RPMI7951 (cell line): ENCODE data around the gene ROMO1. TPM values are rescaled to one million over a fixed set of nuclear protein-coding genes. Genes with fewer than 3 reads are reported as not detected.

Source experiments
- total RNA-seq: library from RNA; depleted of rRNA; stranded (reverse); fragments of >200 nt; shearing (Covaris generic); gene quantifications from 2 replicates; pipeline ENCODE4 v1.2.3, GENCODE V29; 2014; rRNA removed

Gene ROMO1
- total RNA-seq, 1 experiment from 2014 or later: 624 TPM

Other genes with a start within 250 kb of the ROMO1 start
- 25.5 and 49.8 TPM in 2 replicates for gene CEP250, start 243.8 kb upstream of the ROMO1 start, total RNA-seq
- not detected in 2 replicates for gene C20orf173, start 169.8 kb upstream of the ROMO1 start, total RNA-seq
- 570 and 706 TPM in 2 replicates for gene ERGIC3, start 157.3 kb upstream of the ROMO1 start, total RNA-seq
- 24.9 and 38.5 TPM in 2 replicates for gene SPAG4, start 83.6 kb upstream of the ROMO1 start, total RNA-seq
- gene CPNE1, start 34.5 kb upstream of the ROMO1 start, total RNA-seq: 301 and 408 TPM in 2 replicates
- 33.8 and 41.9 TPM in 2 replicates for gene RBM12, start 34.5 kb upstream of the ROMO1 start, total RNA-seq
- 42.8 and 53.4 TPM in 2 replicates for gene NFS1, start 53 bp upstream of the ROMO1 start, total RNA-seq
- gene RBM39, start 42.9 kb downstream of the ROMO1 start, total RNA-seq: 269 and 327 TPM in 2 replicates
- 47.3 and 60.0 TPM in 2 replicates for gene PHF20, start 72.6 kb downstream of the ROMO1 start, total RNA-seq